ENCODE data around the gene BORCS6.
"Not testable (repeated sequence)": the region's sequence is repeated elsewhere in the genome, so short reads cannot be mapped to it uniquely, and the experiment has no call there.

Gene BORCS6

GRCh38 chr17:8173056-8173870 is 16.7 kb downstream of the BORCS6 start:
- H3K4me1 ChIP-seq, result peaks cover 68% of the 10 kb centered on the region
- no peaks in the 10 kb centered on the region for H3K27me3 ChIP-seq
- peak; percentile 71 for TF ChIP-seq Cebpa-rat (IDR thresholded peaks at IDR 0.05)
- no peaks in the 10 kb centered on the region for H4K20me1 ChIP-seq
- H3K36me3 ChIP-seq, result no peaks in the 10 kb centered on the region
- peak overlapping the region; percentile 96 for H3K9ac ChIP-seq
- H3K4me3 ChIP-seq, result peak overlapping the region; percentile 62
- peak overlapping the region; percentile 98 for H3K4me2 ChIP-seq
- H3K9me3 ChIP-seq, result no peaks in the 10 kb centered on the region
- peak overlapping the region; percentile 98 for H3K27ac ChIP-seq

- H3K36me3 ChIP-seq, H3K9ac ChIP-seq, H3K9me3 ChIP-seq, H3K27ac ChIP-seq, H3K4me3 ChIP-seq, H4K20me1 ChIP-seq, H3K27me3 ChIP-seq: not testable (repeated sequence)
- Histone ChIP-seq H3K4me2 (peak overlapping the region; percentile 14; the same call in 1 of the 2 replicates), H3K4me1 (peaks cover 49% of the 10 kb centered on the region)
Observed at GRCh38 chr17:8170186-8170585, 19.8 kb downstream of the BORCS6 start.

- Histone ChIP-seq H3K4me3 (no peak overlapping the region), H3K4me2 (no peak overlapping the region), H3K9ac (no peak overlapping the region; the same call in 1 of the 2 replicates), H3K27ac (no peak overlapping the region), H4K20me1 (no peaks in the 10 kb centered on the region), H3K4me1 (peaks cover 48% of the 10 kb centered on the region), H3K9me3 (no peaks in the 10 kb centered on the region), H3K36me3 (no peaks in the 10 kb centered on the region), H3K27me3 (no peaks in the 10 kb centered on the region)
- no peak for TF ChIP-seq Cebpa-rat (IDR thresholded peaks at IDR 0.05)
Observed at GRCh38 chr17:8167526-8167925, 22.5 kb downstream of the BORCS6 start.

- Histone ChIP-seq H3K4me3 (no peak overlapping the region), H3K4me2 (no peak overlapping the region), H3K36me3 (no peaks in the 10 kb centered on the region), H4K20me1 (peaks cover 6% of the 10 kb centered on the region), H3K4me1 (peaks cover 44% of the 10 kb centered on the region), H3K27me3 (no peaks in the 10 kb centered on the region), H3K9me3 (no peaks in the 10 kb centered on the region), H3K27ac (no peak overlapping the region), H3K9ac (no peak overlapping the region)
- no peak for TF ChIP-seq Cebpa-rat (IDR thresholded peaks at IDR 0.05)
Observed at GRCh38 chr17:8166731-8167130, 23.2 kb downstream of the BORCS6 start.

- peaks cover 44% of the 10 kb centered on the region for H3K4me1 ChIP-seq
- no peak overlapping the region; the same call in 1 of the 2 replicates for H3K4me3 ChIP-seq
- peak overlapping the region; percentile 91 for H3K4me2 ChIP-seq
Observed at GRCh38 chr17:8164815-8165131, 25.2 kb downstream of the BORCS6 start.

GRCh38 chr17:8163978-8164814 is 25.8 kb downstream of the BORCS6 start:
- H3K9me3 ChIP-seq, result no peaks in the 10 kb centered on the region
- peak overlapping the region; percentile 98 for H3K27ac ChIP-seq
- H3K4me1 ChIP-seq, result peaks cover 49% of the 10 kb centered on the region
- peaks cover 31% of the 10 kb centered on the region for H4K20me1 ChIP-seq
- peak overlapping the region; percentile 100 for H3K4me3 ChIP-seq
- H3K9ac ChIP-seq, result peak overlapping the region; percentile 99; the same call in 1 of the 2 replicates
- H3K36me3 ChIP-seq, result peaks cover 21% of the 10 kb centered on the region
- no peak for TF ChIP-seq Cebpa-rat (IDR thresholded peaks at IDR 0.05)
- peak overlapping the region; percentile 91 for H3K4me2 ChIP-seq
- no peaks in the 10 kb centered on the region for H3K27me3 ChIP-seq

More at GRCh38 chr17:8164815-8165131, 25.2 kb downstream of the BORCS6 start:
- H4K20me1 ChIP-seq, result peaks cover 25% of the 10 kb centered on the region
- H3K36me3 ChIP-seq, result peaks cover 16% of the 10 kb centered on the region
- peak overlapping the region; percentile 98 for H3K27ac ChIP-seq
- TF ChIP-seq Cebpa-rat (IDR thresholded peaks at IDR 0.05), result no peak
- H3K9ac ChIP-seq, result no peak overlapping the region; the same call in 1 of the 2 replicates
- H3K9me3 ChIP-seq, result no peaks in the 10 kb centered on the region
- no peaks in the 10 kb centered on the region for H3K27me3 ChIP-seq

GRCh38 chr17:8162997-8163977 is 26.7 kb downstream of the BORCS6 start:
- Histone ChIP-seq H3K4me3 (peak overlapping the region; percentile 100), H3K4me2 (peak overlapping the region; percentile 91), H3K36me3 (peaks cover 22% of the 10 kb centered on the region), H3K9me3 (no peaks in the 10 kb centered on the region), H3K27ac (peak overlapping the region; percentile 98), H4K20me1 (peaks cover 32% of the 10 kb centered on the region), H3K4me1 (peaks cover 54% of the 10 kb centered on the region), H3K9ac (peak overlapping the region; percentile 99), H3K27me3 (no peaks in the 10 kb centered on the region)
- TF ChIP-seq Cebpa-rat (IDR thresholded peaks at IDR 0.05), result no peak

- peaks cover 22% of the 10 kb centered on the region for H3K36me3 ChIP-seq
- peak within 1 kb of the TSS; percentile 99 for H3K4me2 ChIP-seq
- H4K20me1 ChIP-seq, result peaks cover 32% of the 10 kb centered on the region
- H3K27me3 ChIP-seq, result no peaks in the 10 kb centered on the region
- H3K4me1 ChIP-seq, result peaks cover 57% of the 10 kb centered on the region
- TF ChIP-seq Cebpa-rat (IDR thresholded peaks at IDR 0.05), result no peak
- peak within 1 kb of the TSS; percentile 100 for H3K4me3 ChIP-seq
- peak within 1 kb of the TSS; percentile 98 for H3K27ac ChIP-seq
- H3K9ac ChIP-seq, result peak within 1 kb of the TSS; percentile 99
- H3K9me3 ChIP-seq, result no peaks in the 10 kb centered on the region
Observed at GRCh38 chr17:8162233-8162996, 27.6 kb downstream of the BORCS6 start, which contains the start of gene VAMP2. Gene VAMP2, minus strand, starts transcription at chr17:8162948. Its CDS starts 69 bp downstream, at chr17:8162879.

Data from BLaER1 (cell line).